ENCODE results near the gene ATP8A2. TPM values are rescaled to one million over a fixed set of nuclear protein-coding genes. Genes with fewer than 3 reads are reported as not detected.

Gene ATP8A2
- polyA plus RNA-seq, 3 donors: not detected

GRCh38 chr13:25625414-25625813 is 253.6 kb downstream of the ATP8A2 start:
- H3K27ac ChIP-seq (ENCODE audit: low read depth in 1 of 2, low read length in 2 of 2): no peak overlapping the region
- H3K4me1 ChIP-seq (ENCODE audit: control insufficient read depth in 1 of 2, insufficient read depth in 2 of 2, low read length in 2 of 2): no peaks in the 10 kb centered on the region
- H3K4me2 ChIP-seq (replicated peaks; ENCODE audit: extremely low read depth, low read length, poor library complexity, severe bottlenecking): no peak overlapping the region
- no peaks in the 10 kb centered on the region for H3K79me2 ChIP-seq (ENCODE audit: insufficient read depth, low read length)
- Mint-ChIP-seq H3K4me1 (no peaks in the 10 kb centered on the region), H3K27ac (no peak overlapping the region), H3K36me3 (no peaks in the 10 kb centered on the region), H3K27me3 (ENCODE audit: low read depth in 3 of 3) (peaks cover 0 to 3% (median 0%) of the 10 kb centered on the region in 3 donors), H3K4me3 (no peak overlapping the region), H3K9me3 (peaks cover 0 to 8% (median 3%) of the 10 kb centered on the region in 7 donors)
- intact Hi-C loops (cut with micrococcal nuclease): no loop called here
- H3K4me3 ChIP-seq (replicated peaks in 1 of 3; ENCODE audit: low read depth in 2 of 3, low read length in 3 of 3): no peak overlapping the region
- no peak for TF ChIP-seq CTCF (IDR thresholded peaks at IDR 0.05)
- WGBS (ENCODE audit: insufficient coverage): no CpG with 5 or more reads among the region's 2 CpGs
- H3K27me3 ChIP-seq (ENCODE audit: control insufficient read depth in 2 of 2, insufficient read depth in 2 of 2, low read length in 2 of 2): no peaks in the 10 kb centered on the region
- no peaks in the 10 kb centered on the region for H4K20me1 ChIP-seq (ENCODE audit: insufficient read depth, low read length)
- no peak overlapping the region for H3K9ac ChIP-seq (ENCODE audit: insufficient read depth, low read length, poor library complexity, severe bottlenecking)
- no peak overlapping the region for H2AFZ ChIP-seq (ENCODE audit: insufficient read depth, low read depth, low read length, poor library complexity, severe bottlenecking)
- no peak for DNase-seq
- H3K9me3 ChIP-seq (replicated peaks in 1 of 2; ENCODE audit: control insufficient read depth in 1 of 2, insufficient read depth in 1 of 2, low read length in 2 of 2): peaks cover 0 to 6% of the 10 kb centered on the region in 2 donors
- H3K36me3 ChIP-seq (replicated peaks in 1 of 2; ENCODE audit: control insufficient read depth in 1 of 2, insufficient read depth in 2 of 2, low read length in 2 of 2): no peaks in the 10 kb centered on the region

GRCh38 chr13:25630329-25630900 is 258.6 kb downstream of the ATP8A2 start:
- no peaks in the 10 kb centered on the region for H3K36me3 ChIP-seq (replicated peaks in 1 of 2; ENCODE audit: control insufficient read depth in 1 of 2, insufficient read depth in 2 of 2, low read length in 2 of 2)
- no peak overlapping the region for H3K4me3 ChIP-seq (replicated peaks in 1 of 3; ENCODE audit: low read depth in 2 of 3, low read length in 3 of 3)
- H3K4me3 Mint-ChIP-seq: no peak overlapping the region
- intact Hi-C loops (cut with micrococcal nuclease): no loop called here
- peaks cover 0 to 6% (median 3%) of the 10 kb centered on the region in 7 donors for H3K9me3 Mint-ChIP-seq
- no peak overlapping the region for H2AFZ ChIP-seq (ENCODE audit: insufficient read depth, low read depth, low read length, poor library complexity, severe bottlenecking)
- H3K4me2 ChIP-seq (replicated peaks; ENCODE audit: extremely low read depth, low read length, poor library complexity, severe bottlenecking): no peak overlapping the region
- H3K27ac ChIP-seq (ENCODE audit: low read depth in 1 of 2, low read length in 2 of 2): no peak overlapping the region
- H3K27me3 ChIP-seq (ENCODE audit: control insufficient read depth in 2 of 2, insufficient read depth in 2 of 2, low read length in 2 of 2): no peaks in the 10 kb centered on the region
- H4K20me1 ChIP-seq (ENCODE audit: insufficient read depth, low read length): no peaks in the 10 kb centered on the region
- 100% methylated on average over 2 of the region's 7 CpGs for WGBS (ENCODE audit: insufficient coverage)
- no peaks in the 10 kb centered on the region for H3K36me3 Mint-ChIP-seq
- DNase-seq: no peak
- peaks cover 2 to 4% (median 3%) of the 10 kb centered on the region in 3 donors for H3K27me3 Mint-ChIP-seq (ENCODE audit: low read depth in 3 of 3)
- no peak for TF ChIP-seq CTCF (IDR thresholded peaks at IDR 0.05)
- no peak overlapping the region for H3K9ac ChIP-seq (ENCODE audit: insufficient read depth, low read length, poor library complexity, severe bottlenecking)
- no peaks in the 10 kb centered on the region for H3K4me1 Mint-ChIP-seq
- H3K4me1 ChIP-seq (ENCODE audit: control insufficient read depth in 1 of 2, insufficient read depth in 2 of 2, low read length in 2 of 2): no peaks in the 10 kb centered on the region
- H3K27ac Mint-ChIP-seq: no peak overlapping the region
- no peaks in the 10 kb centered on the region for H3K79me2 ChIP-seq (ENCODE audit: insufficient read depth, low read length)
- peaks cover 0 to 6% of the 10 kb centered on the region in 2 donors for H3K9me3 ChIP-seq (replicated peaks in 1 of 2; ENCODE audit: control insufficient read depth in 1 of 2, insufficient read depth in 1 of 2, low read length in 2 of 2)

Measured in CD14-positive monocyte (primary cell).